ENCODE data around the gene APOBEC3F.

APOBEC3F gene

DNA sequence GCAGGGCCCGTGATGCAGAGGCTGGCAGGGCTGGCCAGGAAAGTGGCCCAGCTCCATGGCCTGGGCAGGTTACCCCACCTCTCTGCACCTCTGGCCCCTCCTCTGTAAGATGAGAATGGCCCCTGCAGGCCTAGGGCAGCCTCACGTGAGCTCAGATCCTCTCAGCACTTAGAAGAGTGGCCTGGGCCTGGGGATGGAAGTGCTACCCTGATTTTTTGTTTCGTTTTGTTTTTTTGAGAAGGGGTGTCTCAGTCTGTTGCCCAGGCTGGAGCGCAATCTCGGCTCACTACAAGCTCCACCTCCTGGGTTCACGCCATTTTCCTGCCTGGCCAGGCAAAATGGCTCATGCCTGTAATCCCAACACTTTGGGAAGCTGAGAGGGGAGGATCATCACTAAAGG lies 57.4 kb downstream of the APOBEC3F start:
- DNase-seq (ENCODE audit: low read depth, low spot score): no peak
- ChIA-PET POLR2A (interaction anchor here (1.0 kb wide), 1 partner anchor 20 kb away, joined by 3 read pairs; no protein-coding TSS in a partner anchor), CTCF (interaction anchor here (0.9 to 1.3 kb wide), 2 partner anchors 21 to 91 kb away, joined by 3 to 10 read pairs; no protein-coding TSS in a partner anchor)
- TF ChIP-seq, protein P1, sequence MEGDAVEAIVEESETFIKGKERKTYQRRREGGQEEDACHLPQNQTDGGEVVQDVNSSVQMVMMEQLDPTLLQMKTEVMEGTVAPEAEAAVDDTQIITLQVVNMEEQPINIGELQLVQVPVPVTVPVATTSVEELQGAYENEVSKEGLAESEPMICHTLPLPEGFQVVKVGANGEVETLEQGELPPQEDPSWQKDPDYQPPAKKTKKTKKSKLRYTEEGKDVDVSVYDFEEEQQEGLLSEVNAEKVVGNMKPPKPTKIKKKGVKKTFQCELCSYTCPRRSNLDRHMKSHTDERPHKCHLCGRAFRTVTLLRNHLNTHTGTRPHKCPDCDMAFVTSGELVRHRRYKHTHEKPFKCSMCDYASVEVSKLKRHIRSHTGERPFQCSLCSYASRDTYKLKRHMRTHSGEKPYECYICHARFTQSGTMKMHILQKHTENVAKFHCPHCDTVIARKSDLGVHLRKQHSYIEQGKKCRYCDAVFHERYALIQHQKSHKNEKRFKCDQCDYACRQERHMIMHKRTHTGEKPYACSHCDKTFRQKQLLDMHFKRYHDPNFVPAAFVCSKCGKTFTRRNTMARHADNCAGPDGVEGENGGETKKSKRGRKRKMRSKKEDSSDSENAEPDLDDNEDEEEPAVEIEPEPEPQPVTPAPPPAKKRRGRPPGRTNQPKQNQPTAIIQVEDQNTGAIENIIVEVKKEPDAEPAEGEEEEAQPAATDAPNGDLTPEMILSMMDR (IDR thresholded peaks at IDR 0.05; ENCODE audit: insufficient read depth, low read length, missing control alignments): no peak
- no peak overlapping the region for H3K4me3 ChIP-seq (ENCODE audit: low read depth, low read length)

- H3K4me3 ChIP-seq (ENCODE audit: low read depth, low read length): no peak overlapping the region
- TF ChIP-seq, protein P1 (IDR thresholded peaks at IDR 0.05; ENCODE audit: insufficient read depth, low read length, missing control alignments): no peak
- DNase-seq (ENCODE audit: low read depth, low spot score): no peak
- ChIA-PET CTCF (interaction anchor here (0.9 to 1.4 kb wide), 5 partner anchors 9 to 92 kb away, joined by 3 to 10 read pairs (median 3); no protein-coding TSS in a partner anchor), POLR2A (interaction anchor here (1.0 kb wide), 1 partner anchor 21 kb away, joined by 3 read pairs; no protein-coding TSS in a partner anchor)
These were observed 57.9 kb downstream of the APOBEC3F start for GRCh38 chr22:39098576-39098975.

DNA sequence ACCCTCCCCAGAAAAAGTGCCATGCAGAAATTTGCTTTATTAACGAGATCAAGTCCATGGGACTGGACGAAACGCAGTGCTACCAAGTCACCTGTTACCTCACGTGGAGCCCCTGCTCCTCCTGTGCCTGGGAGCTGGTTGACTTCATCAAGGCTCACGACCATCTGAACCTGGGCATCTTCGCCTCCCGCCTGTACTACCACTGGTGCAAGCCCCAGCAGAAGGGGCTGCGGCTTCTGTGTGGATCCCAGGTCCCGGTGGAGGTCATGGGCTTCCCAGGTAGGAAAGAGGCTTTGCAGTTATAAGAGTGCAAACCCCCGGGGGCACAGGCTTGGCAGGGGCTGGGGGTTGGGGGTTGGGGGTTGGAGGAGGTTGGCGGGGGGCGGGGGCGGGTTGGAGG lies 60.6 kb downstream of the APOBEC3F start:
- CTCF ChIA-PET: no interaction called here
- no peak for DNase-seq (ENCODE audit: low read depth, low spot score)
- TF ChIP-seq, protein P1 (IDR thresholded peaks at IDR 0.05; ENCODE audit: insufficient read depth, low read length, missing control alignments): no peak
- POLR2A ChIA-PET: no interaction called here
- H3K4me3 ChIP-seq (ENCODE audit: low read depth, low read length): no peak overlapping the region

DNA sequence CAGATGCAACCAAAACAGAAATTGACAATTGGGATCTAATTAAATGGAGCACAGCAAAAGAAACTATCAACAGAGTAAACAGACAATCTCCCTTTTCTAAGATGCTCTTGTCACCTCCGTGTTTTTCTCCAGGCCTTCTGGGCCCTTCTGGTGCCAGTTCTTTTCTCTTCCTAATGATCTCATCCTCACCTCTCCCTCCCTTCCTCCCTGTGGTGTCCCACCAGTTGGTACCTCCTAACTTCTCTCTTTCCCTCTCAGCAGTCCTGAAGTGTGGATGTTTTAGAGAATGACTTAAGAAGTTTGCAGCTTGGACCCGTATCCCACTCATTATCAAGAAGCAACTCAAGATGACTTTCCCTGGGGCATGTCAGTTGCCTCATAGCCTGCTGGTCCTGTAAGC lies 62.8 kb downstream of the APOBEC3F start:
- TF ChIP-seq, protein P1 (IDR thresholded peaks at IDR 0.05; ENCODE audit: insufficient read depth, low read length, missing control alignments): no peak
- CTCF ChIA-PET: no interaction called here
- POLR2A ChIA-PET: no interaction called here
- no peak overlapping the region for H3K4me3 ChIP-seq (ENCODE audit: low read depth, low read length)
- DNase-seq (ENCODE audit: low read depth, low spot score): no peak
